Astrocyte (in vitro differentiated cells and primary cell): ENCODE data around the gene SLC9A7. TPM values are rescaled to one million over a fixed set of nuclear protein-coding genes. Genes with fewer than 3 reads are reported as not detected.

Experiments used
- DNase-seq: peaks from one replicate; pipeline ENCODE4 v3.0.0-alpha.2; 2010; ENCODE audit warnings: low read depth
- FAIRE-seq: peaks from 2 replicates; lab custom pipeline; 2011; peaks lifted over from hg19 to GRCh38; lab: Jason Lieb, UNC
- H2AFZ ChIP-seq: 2 replicates; pipeline ENCODE4 v1.6.0; 2012; ENCODE audit warnings: low read depth, low read length, inconsistent platforms
- H3K27ac ChIP-seq: 2 replicates; pipeline ENCODE4 v1.5.1; 2011; ENCODE audit warnings: low read depth, low read length, inconsistent platforms
- H3K27me3 ChIP-seq: 2 replicates; pipeline ENCODE4 v1.6.0; 2011; ENCODE audit warnings: low read length, inconsistent platforms; ENCODE audit not compliant: insufficient read depth
- H3K36me3 ChIP-seq: 2 replicates; pipeline ENCODE4 v1.5.1; 2011; ENCODE audit warnings: low read length, inconsistent platforms; ENCODE audit not compliant: insufficient read depth
- H3K4me1 ChIP-seq: 2 replicates; pipeline ENCODE4 v1.5.1; 2011; ENCODE audit warnings: low read length, inconsistent platforms; ENCODE audit not compliant: insufficient read depth
- H3K4me2 ChIP-seq: 2 replicates; pipeline ENCODE4 v1.6.0; 2012; ENCODE audit warnings: low read length, inconsistent platforms
- H3K4me3 ChIP-seq: 2 replicates; pipeline ENCODE4 v1.5.1; 2011; ENCODE audit warnings: low read depth, mild to moderate bottlenecking, low read length, inconsistent platforms; ENCODE audit not compliant: insufficient read depth
- H3K79me2 ChIP-seq: 2 replicates; pipeline ENCODE4 v1.6.0; 2012; ENCODE audit warnings: mild to moderate bottlenecking, low read length, inconsistent platforms; ENCODE audit not compliant: insufficient read depth
- H3K9ac ChIP-seq: 2 replicates; pipeline ENCODE4 v1.6.0; 2012; ENCODE audit warnings: mild to moderate bottlenecking, low read length, inconsistent platforms
- H3K9me3 ChIP-seq: 2 replicates; pipeline ENCODE4 v1.5.1; 2012; ENCODE audit warnings: low read depth, mild to moderate bottlenecking, low read length, inconsistent platforms; ENCODE audit not compliant: insufficient read depth
- H4K20me1 ChIP-seq: 2 replicates; pipeline ENCODE4 v1.6.0; 2012; ENCODE audit warnings: low read length, inconsistent platforms; ENCODE audit not compliant: insufficient read depth
- H3K27ac Mint-ChIP-seq: one replicate; pipeline ENCODE4 v1.8.0; 2021; ENCODE audit warnings: mild to moderate bottlenecking, mixed read lengths; ENCODE audit not compliant: unreplicated experiment
- H3K27me3 Mint-ChIP-seq: one replicate; pipeline ENCODE4 v1.8.0; 2021; ENCODE audit warnings: low read depth, mixed read lengths; ENCODE audit not compliant: unreplicated experiment
- H3K36me3 Mint-ChIP-seq: one replicate; pipeline ENCODE4 v1.8.0; 2021; ENCODE audit warnings: low read depth, mixed read lengths; ENCODE audit not compliant: unreplicated experiment
- H3K4me1 Mint-ChIP-seq: one replicate; pipeline ENCODE4 v1.8.0; 2021; ENCODE audit warnings: low read depth, mixed read lengths; ENCODE audit not compliant: unreplicated experiment
- H3K4me3 Mint-ChIP-seq: one replicate; pipeline ENCODE4 v1.8.0; 2021; ENCODE audit warnings: mild to moderate bottlenecking, moderate library complexity, mixed read lengths; ENCODE audit not compliant: unreplicated experiment
- H3K9me3 Mint-ChIP-seq: one replicate; pipeline ENCODE4 v1.8.0; 2021; ENCODE audit warnings: mild to moderate bottlenecking, mixed read lengths; ENCODE audit not compliant: unreplicated experiment
- CTCF ChIP-seq: IDR thresholded peaks from 2 replicates; pipeline ENCODE4 v1.5.1; 2011; ENCODE audit warnings: low read depth, mild to moderate bottlenecking, inconsistent platforms, low read length, moderate library complexity; ENCODE audit not compliant: insufficient read depth
- EZH2 ChIP-seq: IDR thresholded peaks from 2 replicates; pipeline ENCODE4 v1.6.1; 2012; ENCODE audit warnings: mild to moderate bottlenecking, low read length, inconsistent platforms; ENCODE audit not compliant: insufficient read depth
- total RNA-seq: library from RNA; stranded (reverse); gene quantifications from 2 replicates; pipeline ENCODE4 v1.2.1, GENCODE V29; 2021

SLC9A7 gene
- total RNA-seq, 1 donor from 2014 or later = 21.0 TPM

GRCh38 chrX:46628460-46629371, 130.2 kb downstream of the SLC9A7 start:
- peaks cover 17% of the 10 kb centered on the region for H3K4me1 ChIP-seq
- H3K9me3 Mint-ChIP-seq = no peaks in the 10 kb centered on the region
- H3K36me3 Mint-ChIP-seq = no peaks in the 10 kb centered on the region
- no peaks in the 10 kb centered on the region for H3K27me3 ChIP-seq
- FAIRE-seq (peak; percentile 79), DNase-seq (peak; percentile 23)
- no peaks in the 10 kb centered on the region for H4K20me1 ChIP-seq
- no peak overlapping the region for H3K9ac ChIP-seq
- H2AFZ ChIP-seq = no peak overlapping the region
- H3K4me3 Mint-ChIP-seq = no peak overlapping the region
- H3K4me2 ChIP-seq = no peak overlapping the region
- H3K27ac ChIP-seq = no peak overlapping the region
- H3K79me2 ChIP-seq = no peaks in the 10 kb centered on the region
- TF ChIP-seq EZH2 (no peak), CTCF (no peak)
- peaks cover 17% of the 10 kb centered on the region for H3K4me1 Mint-ChIP-seq
- no peak overlapping the region for H3K27ac Mint-ChIP-seq
- no peaks in the 10 kb centered on the region for H3K9me3 ChIP-seq
- no peaks in the 10 kb centered on the region for H3K36me3 ChIP-seq
- no peak overlapping the region for H3K4me3 ChIP-seq
- H3K27me3 Mint-ChIP-seq = no peaks in the 10 kb centered on the region

DNA sequence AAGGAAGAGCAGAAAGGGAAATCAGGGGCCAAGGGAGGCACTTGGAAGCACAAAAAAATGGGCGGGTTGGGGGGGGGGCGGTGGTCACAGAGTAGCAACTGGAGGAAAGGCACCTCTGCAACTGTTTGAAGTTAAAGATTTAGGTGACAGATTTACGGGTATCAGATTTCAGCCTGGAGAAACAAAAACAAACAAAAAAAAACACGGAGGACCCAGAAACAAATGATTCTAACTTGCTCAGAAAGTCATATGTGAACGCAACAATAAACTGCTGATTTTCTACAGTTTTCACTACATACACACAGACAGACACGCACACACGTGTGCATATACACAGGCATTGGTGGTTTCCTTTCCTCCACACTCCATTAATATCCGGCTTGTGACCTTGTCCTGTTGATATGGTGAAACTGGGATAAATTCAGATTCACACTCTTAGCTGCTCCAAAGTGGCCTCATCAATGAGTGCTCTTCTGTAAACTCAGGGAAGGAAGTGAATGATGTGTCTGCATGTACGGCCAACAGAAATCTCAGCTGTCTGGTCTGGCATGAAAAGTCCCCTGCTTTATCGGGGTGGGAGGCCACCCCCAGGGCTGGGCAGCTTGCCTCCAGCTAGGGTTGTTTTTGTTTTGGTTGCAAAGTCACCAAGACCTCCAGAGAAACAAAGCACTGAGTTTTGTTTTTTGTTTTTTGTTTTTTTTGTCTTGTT, 131.1 kb downstream of the SLC9A7 start:
- peaks cover 17% of the 10 kb centered on the region for H3K4me1 ChIP-seq
- Mint-ChIP-seq H3K4me1 (peaks cover 17% of the 10 kb centered on the region), H3K27me3 (no peaks in the 10 kb centered on the region), H3K27ac (no peak overlapping the region), H3K9me3 (no peaks in the 10 kb centered on the region), H3K4me3 (no peak overlapping the region), H3K36me3 (peaks cover under 1% of the 10 kb centered on the region)
- H3K9me3 ChIP-seq = no peaks in the 10 kb centered on the region
- DNase-seq = no peak
- no peak overlapping the region for H3K9ac ChIP-seq
- H3K79me2 ChIP-seq = no peaks in the 10 kb centered on the region
- no peak overlapping the region for H2AFZ ChIP-seq
- H3K27ac ChIP-seq = no peak overlapping the region
- no peaks in the 10 kb centered on the region for H4K20me1 ChIP-seq
- no peak overlapping the region for H3K4me3 ChIP-seq
- H3K27me3 ChIP-seq = no peaks in the 10 kb centered on the region
- H3K4me2 ChIP-seq = no peak overlapping the region
- peak; percentile 90 for FAIRE-seq
- no peak for TF ChIP-seq CTCF
- TF ChIP-seq EZH2 = no peak
- no peaks in the 10 kb centered on the region for H3K36me3 ChIP-seq
